ENCODE results near the gene RPRD1A. TPM values are rescaled to one million over a fixed set of nuclear protein-coding genes. Genes with fewer than 3 reads are reported as not detected.
A peak's percentile ranks its signal among the peaks of the same experiment; 100 is the strongest.
"Not testable (repeated sequence)": the region's sequence is repeated elsewhere in the genome, so short reads cannot be mapped to it uniquely, and the experiment has no call there.

Gene RPRD1A
- 10 to 100 TPM; 25.9 to 29.6 TPM for total RNA-seq

GRCh38 chr18:36067055-36067957, at the start of gene RPRD1A:
Gene RPRD1A (minus strand): TSS chr18:36067559. CDS start chr18:36067404, 155 bp downstream.
- DNase-seq, result peak; percentile 98
- Mint-ChIP-seq H3K4me3 (peak within 1 kb of the TSS; percentile 92), H3K4me1 (ENCODE audit: low read depth) (peaks cover 36% of the 10 kb centered on the region), H3K36me3 (peaks cover 8% of the 10 kb centered on the region), H3K27ac (peak within 1 kb of the TSS; percentile 94), H3K9me3 (no peaks in the 10 kb centered on the region), H3K27me3 (no peaks in the 10 kb centered on the region)
- ChIA-PET POLR2A (interaction anchor here (0.8 to 1.2 kb wide), 4 partner anchors 34 to 451 kb away, joined by 3 to 5 read pairs (median 3); partner anchors contain the start of gene RMP24), CTCF (interaction anchor here (1.2 to 3.8 kb wide), 2 partner anchors 21 to 49 kb away, joined by 3 to 18 read pairs; no protein-coding TSS in a partner anchor)
- intact Hi-C loops (cut with micrococcal nuclease), result loop anchor here (1.0 to 5.0 kb wide), 6 partner anchors 33 to 1025 kb away; partner anchors contain the start of genes ELP2, INO80C, MAPRE2 and RMP24

- H3K27me3 Mint-ChIP-seq; DNase-seq; H3K9me3 Mint-ChIP-seq; CTCF ChIA-PET; H3K4me1 Mint-ChIP-seq (ENCODE audit: low read depth); intact Hi-C loops (cut with micrococcal nuclease); POLR2A ChIA-PET; H3K27ac Mint-ChIP-seq; H3K4me3 Mint-ChIP-seq: not testable (repeated sequence)
- H3K36me3 Mint-ChIP-seq, result peaks cover 40% of the 10 kb centered on the region
Measured at GRCh38 chr18:36116771-36117170, 49.4 kb upstream of the RPRD1A start.

GRCh38 chr18:36114738-36115137, 47.4 kb upstream of the RPRD1A start:
- ChIA-PET POLR2A (no interaction called here), CTCF (no interaction called here)
- intact Hi-C loops (cut with micrococcal nuclease), result no loop called here

GRCh38 chr18:36114251-36114650, 46.9 kb upstream of the RPRD1A start:
- CTCF ChIA-PET, result no interaction called here
- Mint-ChIP-seq H3K4me3 (no peak overlapping the region), H3K9me3 (no peaks in the 10 kb centered on the region), H3K36me3 (peaks cover 48% of the 10 kb centered on the region), H3K27me3 (no peaks in the 10 kb centered on the region), H3K27ac (no peak overlapping the region), H3K4me1 (ENCODE audit: low read depth) (no peaks in the 10 kb centered on the region)
- POLR2A ChIA-PET, result interaction anchor here (0.9 kb wide), 1 partner anchor 15 kb away, joined by 3 read pairs; the partner anchor contains the start of gene SLC39A6
- DNase-seq, result no peak
- intact Hi-C loops (cut with micrococcal nuclease), result no loop called here

More at GRCh38 chr18:36114738-36115137, 47.4 kb upstream of the RPRD1A start:
- no peak for DNase-seq
- H3K4me3 Mint-ChIP-seq, result no peak overlapping the region
- H3K27ac Mint-ChIP-seq, result no peak overlapping the region
- no peaks in the 10 kb centered on the region for H3K27me3 Mint-ChIP-seq
- no peaks in the 10 kb centered on the region for H3K9me3 Mint-ChIP-seq
- peaks cover 45% of the 10 kb centered on the region for H3K36me3 Mint-ChIP-seq
- no peaks in the 10 kb centered on the region for H3K4me1 Mint-ChIP-seq (ENCODE audit: low read depth)

DNA sequence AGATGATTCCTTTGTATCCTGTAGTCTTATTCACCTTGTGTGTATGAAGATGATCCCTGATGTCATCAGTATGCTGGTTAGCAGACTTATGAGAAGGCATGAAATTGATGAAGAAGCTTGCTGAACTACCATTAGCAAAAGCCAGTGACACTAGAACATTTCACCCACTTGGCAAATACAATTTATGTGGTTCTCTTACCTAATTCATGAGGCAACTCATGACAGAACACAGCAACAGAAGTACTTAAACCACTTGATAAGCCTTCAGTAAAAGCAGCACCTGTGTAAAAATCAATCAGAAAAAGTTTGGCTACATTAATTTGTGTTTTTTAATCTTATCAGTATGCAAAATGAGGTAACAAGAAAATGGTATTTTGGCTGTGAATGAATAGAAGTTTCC, 44.9 kb upstream of the RPRD1A start:
- ChIA-PET CTCF (interaction anchor here (1.3 to 1.5 kb wide), 2 partner anchors 17 to 95 kb away, joined by 3 to 4 read pairs; partner anchors contain the start of genes ELP2 and SLC39A6), POLR2A (no interaction called here)
- Mint-ChIP-seq H3K4me1 (ENCODE audit: low read depth) (no peaks in the 10 kb centered on the region), H3K36me3 (peaks cover 43% of the 10 kb centered on the region), H3K27me3 (no peaks in the 10 kb centered on the region), H3K27ac (no peak overlapping the region), H3K4me3 (no peak overlapping the region), H3K9me3 (no peaks in the 10 kb centered on the region)
- intact Hi-C loops (cut with micrococcal nuclease), result no loop called here
- DNase-seq, result no peak

DNA sequence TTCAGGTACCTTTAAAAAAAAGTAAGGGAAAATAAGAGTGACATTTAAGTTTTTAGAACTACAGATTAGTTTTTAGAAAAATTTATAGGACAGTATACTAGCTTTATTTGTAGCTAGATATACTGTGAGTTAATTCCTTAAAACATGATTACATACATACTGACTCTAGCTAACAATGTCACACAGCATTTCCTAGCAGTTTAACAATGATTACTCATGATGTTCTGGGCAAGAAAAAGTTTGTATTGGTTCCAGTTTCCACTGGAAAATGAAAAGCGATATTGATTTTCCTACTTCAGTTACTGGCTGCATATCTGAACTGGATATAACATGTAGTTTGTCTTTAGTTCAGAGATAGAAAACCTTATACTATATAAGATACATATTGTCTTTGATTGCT, 42.4 kb upstream of the RPRD1A start:
- no peak for DNase-seq
- Mint-ChIP-seq H3K9me3 (no peaks in the 10 kb centered on the region), H3K4me1 (ENCODE audit: low read depth) (no peaks in the 10 kb centered on the region), H3K27ac (no peak overlapping the region), H3K27me3 (no peaks in the 10 kb centered on the region), H3K4me3 (no peak overlapping the region), H3K36me3 (peaks cover 34% of the 10 kb centered on the region)
- intact Hi-C loops (cut with micrococcal nuclease), result no loop called here
- ChIA-PET CTCF (no interaction called here), POLR2A (no interaction called here)

- intact Hi-C loops (cut with micrococcal nuclease), result no loop called here
- ChIA-PET POLR2A (no interaction called here), CTCF (interaction anchor here (0.8 to 1.4 kb wide), 2 partner anchors 11 to 176 kb away, joined by 3 read pairs; no protein-coding TSS in a partner anchor)
- no peak overlapping the region for H3K4me3 Mint-ChIP-seq
- no peaks in the 10 kb centered on the region for H3K27me3 Mint-ChIP-seq
- no peak overlapping the region for H3K27ac Mint-ChIP-seq
- H3K4me1 Mint-ChIP-seq (ENCODE audit: low read depth), result no peaks in the 10 kb centered on the region
- H3K36me3 Mint-ChIP-seq, result peaks cover 29% of the 10 kb centered on the region
- no peak for DNase-seq
- H3K9me3 Mint-ChIP-seq, result no peaks in the 10 kb centered on the region
Measured at GRCh38 chr18:36108601-36109000, 41.2 kb upstream of the RPRD1A start.

DNA sequence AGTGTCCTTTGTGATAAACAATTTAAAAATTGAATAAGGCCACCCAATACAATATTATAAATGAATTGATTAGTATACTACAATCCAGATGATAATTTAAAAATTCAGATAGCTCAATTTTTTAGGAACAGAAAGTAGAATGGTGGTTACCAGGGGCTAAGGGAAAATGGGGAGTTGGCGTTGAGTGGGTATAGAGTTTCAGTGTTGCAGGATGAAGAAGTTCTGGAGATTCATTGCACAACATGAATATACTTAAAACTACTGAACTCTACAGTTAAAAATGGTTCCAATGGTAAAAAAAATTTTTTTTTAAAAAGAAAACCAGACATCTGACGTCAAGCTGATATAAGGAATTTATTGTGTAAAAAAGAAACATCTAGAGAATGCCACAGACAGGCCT, 40.8 kb upstream of the RPRD1A start:
- H3K4me3 Mint-ChIP-seq, result no peak overlapping the region
- intact Hi-C loops (cut with micrococcal nuclease), result no loop called here
- H3K27ac Mint-ChIP-seq, result no peak overlapping the region
- H3K36me3 Mint-ChIP-seq, result peaks cover 28% of the 10 kb centered on the region
- POLR2A ChIA-PET, result no interaction called here
- CTCF ChIA-PET, result interaction anchor here (0.8 to 1.9 kb wide), 3 partner anchors 12 to 176 kb away, joined by 3 to 7 read pairs (median 3); no protein-coding TSS in a partner anchor
- H3K27me3 Mint-ChIP-seq, result no peaks in the 10 kb centered on the region
- DNase-seq, result no peak
- H3K4me1 Mint-ChIP-seq (ENCODE audit: low read depth), result peaks cover 2% of the 10 kb centered on the region
- no peaks in the 10 kb centered on the region for H3K9me3 Mint-ChIP-seq

GRCh38 chr18:36107477-36107876, 40.1 kb upstream of the RPRD1A start:
- intact Hi-C loops (cut with micrococcal nuclease), result no loop called here
- Mint-ChIP-seq H3K27me3 (no peaks in the 10 kb centered on the region), H3K9me3 (no peaks in the 10 kb centered on the region), H3K4me1 (ENCODE audit: low read depth) (peaks cover 2% of the 10 kb centered on the region), H3K4me3 (no peak overlapping the region), H3K36me3 (peaks cover 25% of the 10 kb centered on the region), H3K27ac (no peak overlapping the region)
- CTCF ChIA-PET, result interaction anchor here (1.4 to 1.9 kb wide), 2 partner anchors 12 kb away, joined by 3 to 7 read pairs; no protein-coding TSS in a partner anchor
- no peak for DNase-seq
- POLR2A ChIA-PET, result no interaction called here

GRCh38 chr18:36104749-36105148, 37.4 kb upstream of the RPRD1A start:
- Mint-ChIP-seq H3K36me3 (peaks cover 6% of the 10 kb centered on the region), H3K9me3 (no peaks in the 10 kb centered on the region), H3K27me3 (no peaks in the 10 kb centered on the region), H3K27ac (no peak overlapping the region), H3K4me1 (ENCODE audit: low read depth) (peaks cover 2% of the 10 kb centered on the region), H3K4me3 (no peak overlapping the region)
- no peak for DNase-seq
- CTCF ChIA-PET, result no interaction called here
- POLR2A ChIA-PET, result no interaction called here
- intact Hi-C loops (cut with micrococcal nuclease), result no loop called here

- no peak for DNase-seq
- H3K27ac Mint-ChIP-seq, result no peak overlapping the region
- no peaks in the 10 kb centered on the region for H3K9me3 Mint-ChIP-seq
- intact Hi-C loops (cut with micrococcal nuclease), result no loop called here
- ChIA-PET CTCF (interaction anchor here (0.6 kb wide), 1 partner anchor 219 kb away, joined by 3 read pairs; no protein-coding TSS in a partner anchor), POLR2A (no interaction called here)
- H3K4me1 Mint-ChIP-seq (ENCODE audit: low read depth), result peaks cover 2% of the 10 kb centered on the region
- no peaks in the 10 kb centered on the region for H3K27me3 Mint-ChIP-seq
- H3K36me3 Mint-ChIP-seq, result no peaks in the 10 kb centered on the region
- H3K4me3 Mint-ChIP-seq, result no peak overlapping the region
Measured at GRCh38 chr18:36101943-36102342, 34.6 kb upstream of the RPRD1A start.

DNA sequence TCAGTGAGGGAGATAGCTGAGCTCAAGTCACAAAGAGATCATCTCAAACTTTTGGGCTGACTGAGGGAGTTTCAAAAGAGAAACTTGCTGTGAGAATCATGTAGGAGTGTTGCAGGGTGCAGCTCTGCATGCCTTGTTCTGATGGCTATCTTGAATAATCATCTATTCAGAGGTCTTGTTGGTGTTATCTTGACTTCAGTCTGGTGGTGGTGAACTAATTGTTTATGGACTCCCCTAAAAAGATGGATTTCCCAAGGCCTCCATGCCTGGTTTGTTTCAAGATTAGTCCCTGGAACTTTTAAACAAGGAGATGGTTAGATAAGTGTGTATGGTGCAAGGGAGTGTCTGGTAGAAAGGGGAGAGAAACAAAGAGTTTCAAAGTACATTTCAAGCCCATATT, 32.0 kb upstream of the RPRD1A start:
- POLR2A ChIA-PET, result no interaction called here
- Mint-ChIP-seq H3K27ac (no peak overlapping the region), H3K4me3 (no peak overlapping the region), H3K27me3 (peaks cover 2% of the 10 kb centered on the region), H3K9me3 (no peaks in the 10 kb centered on the region), H3K36me3 (no peaks in the 10 kb centered on the region), H3K4me1 (ENCODE audit: low read depth) (peaks cover 2% of the 10 kb centered on the region)
- DNase-seq, result no peak
- CTCF ChIA-PET, result interaction anchor here (6.8 kb wide), 1 partner anchor 185 kb away, joined by 133 read pairs; no protein-coding TSS in a partner anchor
- intact Hi-C loops (cut with micrococcal nuclease), result loop anchor here (5.0 kb wide), 1 partner anchor 708 kb away; no protein-coding TSS in a partner anchor
